K562 (cell line): Measurements from ENCODE around the gene FCHSD1. TPM values are rescaled to one million over a fixed set of nuclear protein-coding genes. Genes with fewer than 3 reads are reported as not detected.

Source experiments
- ARID2 ChIP-seq: fragments of 450-650 bp; IDR thresholded peaks from 2 replicates; pipeline ENCODE4 v1.6.1; 2017; ENCODE audit warnings: antibody characterized with exemption, mild to moderate bottlenecking
- CBFB ChIP-seq: sonication (generic); formaldehyde crosslinking; IDR thresholded peaks from 2 replicates; pipeline ENCODE4 v1.4.0; 2020; ENCODE audit warnings: mild to moderate bottlenecking, missing genetic modification reagents
- CREM ChIP-seq: IDR thresholded peaks from 2 replicates; pipeline ENCODE4 v1.6.1; 2014; ENCODE audit warnings: antibody characterized with exemption, low read depth
- GABPA ChIP-seq: fragments of 200-800 bp; sonication (Bioruptor generic); conservative IDR thresholded peaks from 2 replicates; pipeline ENCODE4 v1.6.1; 2016; ENCODE audit warnings: low read depth, missing genetic modification characterization, missing compliant biosample characterization
- GATAD2B ChIP-seq: fragments of 450-650 bp; IDR thresholded peaks from 2 replicates; pipeline ENCODE4 v1.6.1; 2017; ENCODE audit warnings: mild to moderate bottlenecking, borderline replicate concordance
- HNRNPK ChIP-seq: fragments of 200-400 bp; formaldehyde crosslinking; IDR thresholded peaks from one replicate; pipeline ENCODE4 v1.6.1; 2018; ENCODE audit warnings: mild to moderate bottlenecking, low read depth, low read length; ENCODE audit not compliant: poor library complexity, severe bottlenecking
- YBX1 ChIP-seq: fragments of 450-650 bp; IDR thresholded peaks from 2 replicates; pipeline ENCODE4 v1.7.1; 2016; ENCODE audit warnings: mild to moderate bottlenecking
- ZBTB40 ChIP-seq, 2 experiments: fragments of 450-650 bp in 1 of 2; sonication (generic) in 1 of 2; formaldehyde crosslinking in 1 of 2; IDR thresholded peaks; 2 replicates each; pipeline versions ENCODE4 v1.7.1 to v1.9.0; 2016 to 2022; ENCODE audit warnings: inconsistent platforms in 1 of 2, mild to moderate bottlenecking in 1 of 2, missing genetic modification reagents in 1 of 2
- polyA plus RNA-seq, 8 experiments: library from polyadenylated mRNA; depleted of rRNA in 4 of 8; stranded (reverse) in 5 of 8; unstranded in 3 of 8; fragments of >200 nt; fragmentation: Nextera tagmentation in 2 of 8; fragmentation: Illumina TruSeq in 1 of 8; extraction: Ambion mirVana in 2 of 8; extraction: Trizol in 1 of 8; gene quantifications; 2 replicates each; pipeline versions ENCODE4 v1.2.1 to v1.2.3, GENCODE V29; 2011 to 2014; ENCODE audit warnings: inconsistent platforms in 1 of 8, missing spikeins in 1 of 8
- total RNA-seq, 7 experiments: library from RNA; depleted of rRNA in 6 of 7; stranded (reverse); fragments of >200 nt in 6 of 7; fragmentation: Illumina TruSeq in 2 of 7; extraction: Trizol in 2 of 7; gene quantifications; 2 replicates each; pipeline versions ENCODE4 v1.2.1 to v1.2.3, GENCODE V29; 2011 to 2021; ENCODE audit warnings: low replicate concordance in 1 of 7
- TF ChIP-seq, protein P1 (sequence below): IDR thresholded peaks from 2 replicates; pipeline ENCODE4 v1.6.1; 2014; ENCODE audit warnings: antibody characterized with exemption
- TF ChIP-seq, protein P2 (sequence below): sonication (generic); formaldehyde crosslinking; IDR thresholded peaks from 2 replicates; pipeline ENCODE4 v1.8.0; 2022; ENCODE audit warnings: mild to moderate bottlenecking, missing genetic modification reagents

FCHSD1 gene
- total and polyA plus RNA-seq, 9 of the 15 experiments (the other 6 are each of a cell fraction or from before 2014, with no cell fraction given) = 0.35 to 37.5 (median 13.6) TPM

- peak; percentile 77 for TF ChIP-seq ZBTB40 (IDR thresholded peaks at IDR 0.05)
- TF ChIP-seq ZBTB40 (CRISPR knock-in tag; IDR thresholded peaks at IDR 0.05) = no peak
- peak; percentile 88 for TF ChIP-seq CBFB (CRISPR knock-in tag)
- TF ChIP-seq, protein P1, sequence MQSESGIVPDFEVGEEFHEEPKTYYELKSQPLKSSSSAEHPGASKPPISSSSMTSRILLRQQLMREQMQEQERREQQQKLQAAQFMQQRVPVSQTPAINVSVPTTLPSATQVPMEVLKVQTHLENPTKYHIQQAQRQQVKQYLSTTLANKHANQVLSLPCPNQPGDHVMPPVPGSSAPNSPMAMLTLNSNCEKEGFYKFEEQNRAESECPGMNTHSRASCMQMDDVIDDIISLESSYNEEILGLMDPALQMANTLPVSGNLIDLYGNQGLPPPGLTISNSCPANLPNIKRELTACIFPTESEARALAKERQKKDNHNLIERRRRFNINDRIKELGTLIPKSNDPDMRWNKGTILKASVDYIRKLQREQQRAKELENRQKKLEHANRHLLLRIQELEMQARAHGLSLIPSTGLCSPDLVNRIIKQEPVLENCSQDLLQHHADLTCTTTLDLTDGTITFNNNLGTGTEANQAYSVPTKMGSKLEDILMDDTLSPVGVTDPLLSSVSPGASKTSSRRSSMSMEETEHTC = no peak
- TF ChIP-seq, protein P2, sequence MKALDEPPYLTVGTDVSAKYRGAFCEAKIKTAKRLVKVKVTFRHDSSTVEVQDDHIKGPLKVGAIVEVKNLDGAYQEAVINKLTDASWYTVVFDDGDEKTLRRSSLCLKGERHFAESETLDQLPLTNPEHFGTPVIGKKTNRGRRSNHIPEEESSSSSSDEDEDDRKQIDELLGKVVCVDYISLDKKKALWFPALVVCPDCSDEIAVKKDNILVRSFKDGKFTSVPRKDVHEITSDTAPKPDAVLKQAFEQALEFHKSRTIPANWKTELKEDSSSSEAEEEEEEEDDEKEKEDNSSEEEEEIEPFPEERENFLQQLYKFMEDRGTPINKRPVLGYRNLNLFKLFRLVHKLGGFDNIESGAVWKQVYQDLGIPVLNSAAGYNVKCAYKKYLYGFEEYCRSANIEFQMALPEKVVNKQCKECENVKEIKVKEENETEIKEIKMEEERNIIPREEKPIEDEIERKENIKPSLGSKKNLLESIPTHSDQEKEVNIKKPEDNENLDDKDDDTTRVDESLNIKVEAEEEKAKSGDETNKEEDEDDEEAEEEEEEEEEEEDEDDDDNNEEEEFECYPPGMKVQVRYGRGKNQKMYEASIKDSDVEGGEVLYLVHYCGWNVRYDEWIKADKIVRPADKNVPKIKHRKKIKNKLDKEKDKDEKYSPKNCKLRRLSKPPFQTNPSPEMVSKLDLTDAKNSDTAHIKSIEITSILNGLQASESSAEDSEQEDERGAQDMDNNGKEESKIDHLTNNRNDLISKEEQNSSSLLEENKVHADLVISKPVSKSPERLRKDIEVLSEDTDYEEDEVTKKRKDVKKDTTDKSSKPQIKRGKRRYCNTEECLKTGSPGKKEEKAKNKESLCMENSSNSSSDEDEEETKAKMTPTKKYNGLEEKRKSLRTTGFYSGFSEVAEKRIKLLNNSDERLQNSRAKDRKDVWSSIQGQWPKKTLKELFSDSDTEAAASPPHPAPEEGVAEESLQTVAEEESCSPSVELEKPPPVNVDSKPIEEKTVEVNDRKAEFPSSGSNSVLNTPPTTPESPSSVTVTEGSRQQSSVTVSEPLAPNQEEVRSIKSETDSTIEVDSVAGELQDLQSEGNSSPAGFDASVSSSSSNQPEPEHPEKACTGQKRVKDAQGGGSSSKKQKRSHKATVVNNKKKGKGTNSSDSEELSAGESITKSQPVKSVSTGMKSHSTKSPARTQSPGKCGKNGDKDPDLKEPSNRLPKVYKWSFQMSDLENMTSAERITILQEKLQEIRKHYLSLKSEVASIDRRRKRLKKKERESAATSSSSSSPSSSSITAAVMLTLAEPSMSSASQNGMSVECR (CRISPR knock-in tag) = peak; percentile 99
- TF ChIP-seq ARID2 = peak; percentile 74; the same call in 1 of the 2 replicates
- TF ChIP-seq YBX1 = no peak
- peak; percentile 58 for TF ChIP-seq HNRNPK
- TF ChIP-seq CREM = peak; percentile 89
- TF ChIP-seq GABPA = peak; percentile 88
- peak; percentile 92 for TF ChIP-seq GATAD2B
Observed at GRCh38 chr5:141618804-141619554, 32.2 kb downstream of the FCHSD1 start, which contains the start of gene DIAPH1 (continued).
